ENCODE results near the gene CIROP. TPM values are rescaled to one million over a fixed set of nuclear protein-coding genes. Genes with fewer than 3 reads are reported as not detected.

The CIROP gene
- total RNA-seq, 1 experiment from 2014 or later: not detected

- H3K36me3 ChIP-seq: peaks cover 15% of the 10 kb centered on the region; the same call in 1 of the 2 replicates
- peaks cover 3% of the 10 kb centered on the region; the same call in 1 of the 2 replicates for H3K27me3 ChIP-seq
- H3K4me1 ChIP-seq: no peaks in the 10 kb centered on the region; the same call in 1 of the 2 replicates
- no peak for DNase-seq
- H3K27ac ChIP-seq: no peak overlapping the region
- H3K4me3 ChIP-seq: no peak overlapping the region
- H3K9me3 ChIP-seq (replicated peaks): no peaks in the 10 kb centered on the region
Observed at GRCh38 chr14:23099212-23099861, 5.5 kb downstream of the CIROP start.

- H3K9me3 ChIP-seq (replicated peaks): no peaks in the 10 kb centered on the region
- H3K4me1 ChIP-seq: peaks cover 2% of the 10 kb centered on the region
- no peaks in the 10 kb centered on the region for H3K27me3 ChIP-seq
- H3K4me3 ChIP-seq: no peak overlapping the region
- no peak for DNase-seq
- no peak overlapping the region for H3K27ac ChIP-seq
- peaks cover 18% of the 10 kb centered on the region for H3K36me3 ChIP-seq
Observed at GRCh38 chr14:23097786-23098185, 7.0 kb downstream of the CIROP start.

- H3K9me3 ChIP-seq (replicated peaks): no peaks in the 10 kb centered on the region
- peak within 1 kb of the TSS; percentile 94 for H3K4me3 ChIP-seq
- peak within 1 kb of the TSS; percentile 92 for H3K27ac ChIP-seq
- DNase-seq: peak; percentile 99 to 100
- no peaks in the 10 kb centered on the region for H3K27me3 ChIP-seq
- peaks cover 30% of the 10 kb centered on the region for H3K36me3 ChIP-seq
- peaks cover 2% of the 10 kb centered on the region; the same call in 1 of the 2 replicates for H3K4me1 ChIP-seq
Observed at GRCh38 chr14:23095196-23096108, 9.3 kb downstream of the CIROP start, which contains the start of gene C14orf119. Gene C14orf119 (plus strand): TSS chr14:23095505. CDS start chr14:23097659, 2,154 bp downstream.

GRCh38 chr14:23094666-23095195 lies 10.1 kb downstream of the CIROP start, which contains the start of gene ACIN1:
Gene ACIN1 (minus strand): TSS chr14:23095136. CDS start chr14:23095112, 24 bp downstream.
- H3K27ac ChIP-seq: peak within 1 kb of the TSS; percentile 92
- H3K36me3 ChIP-seq: peaks cover 37% of the 10 kb centered on the region
- DNase-seq: peak; percentile 85 to 91
- H3K4me3 ChIP-seq: peak within 1 kb of the TSS; percentile 94
- peaks cover 2% of the 10 kb centered on the region; the same call in 1 of the 2 replicates for H3K4me1 ChIP-seq
- H3K27me3 ChIP-seq: no peaks in the 10 kb centered on the region
- no peaks in the 10 kb centered on the region for H3K9me3 ChIP-seq (replicated peaks)

GRCh38 chr14:23093991-23094665 lies 10.7 kb downstream of the CIROP start:
- peak overlapping the region; percentile 94 for H3K4me3 ChIP-seq
- peak overlapping the region; percentile 92 for H3K27ac ChIP-seq
- no peaks in the 10 kb centered on the region for H3K9me3 ChIP-seq (replicated peaks)
- H3K36me3 ChIP-seq: peaks cover 42% of the 10 kb centered on the region
- no peak for DNase-seq
- H3K4me1 ChIP-seq: peaks cover 2% of the 10 kb centered on the region; the same call in 1 of the 2 replicates
- H3K27me3 ChIP-seq: no peaks in the 10 kb centered on the region

GRCh38 chr14:23093526-23093925 lies 11.3 kb downstream of the CIROP start:
- H3K4me1 ChIP-seq: peaks cover 2% of the 10 kb centered on the region; the same call in 1 of the 2 replicates
- H3K36me3 ChIP-seq: peaks cover 43% of the 10 kb centered on the region
- H3K27ac ChIP-seq: no peak overlapping the region
- no peaks in the 10 kb centered on the region for H3K9me3 ChIP-seq (replicated peaks)
- no peak overlapping the region; the same call in 1 of the 2 replicates for H3K4me3 ChIP-seq
- DNase-seq: no peak
- H3K27me3 ChIP-seq: no peaks in the 10 kb centered on the region

GRCh38 chr14:23093104-23093503 lies 11.7 kb downstream of the CIROP start:
- H3K9me3 ChIP-seq (replicated peaks): no peaks in the 10 kb centered on the region
- no peak for DNase-seq
- no peak overlapping the region for H3K4me3 ChIP-seq
- no peaks in the 10 kb centered on the region for H3K27me3 ChIP-seq
- H3K27ac ChIP-seq: no peak overlapping the region
- H3K36me3 ChIP-seq: peaks cover 43% of the 10 kb centered on the region
- H3K4me1 ChIP-seq: peaks cover 2% of the 10 kb centered on the region; the same call in 1 of the 2 replicates

- no peak for DNase-seq
- peaks cover 52% of the 10 kb centered on the region for H3K36me3 ChIP-seq
- H3K4me3 ChIP-seq: no peak overlapping the region
Observed at GRCh38 chr14:23091294-23092225, 13.2 kb downstream of the CIROP start.

GRCh38 chr14:23090254-23090636 lies 14.5 kb downstream of the CIROP start:
- Histone ChIP-seq H3K27ac (no peak overlapping the region), H3K36me3 (peaks cover 62% of the 10 kb centered on the region)
- DNase-seq: no peak

More at GRCh38 chr14:23091294-23092225, 13.2 kb downstream of the CIROP start:
- no peaks in the 10 kb centered on the region for H3K27me3 ChIP-seq
- H3K9me3 ChIP-seq (replicated peaks): no peaks in the 10 kb centered on the region
- peaks cover 2% of the 10 kb centered on the region; the same call in 1 of the 2 replicates for H3K4me1 ChIP-seq
- H3K27ac ChIP-seq: no peak overlapping the region

GRCh38 chr14:23089498-23090253 lies 15.1 kb downstream of the CIROP start:
- DNase-seq: no peak
- H3K36me3 ChIP-seq: peaks cover 64% of the 10 kb centered on the region
- peaks cover 2% of the 10 kb centered on the region; the same call in 1 of the 2 replicates for H3K4me1 ChIP-seq
- no peak overlapping the region for H3K27ac ChIP-seq
- no peaks in the 10 kb centered on the region for H3K27me3 ChIP-seq
- H3K9me3 ChIP-seq (replicated peaks): no peaks in the 10 kb centered on the region
- H3K4me3 ChIP-seq: no peak overlapping the region

More at GRCh38 chr14:23090254-23090636, 14.5 kb downstream of the CIROP start:
- Histone ChIP-seq H3K27me3 (no peaks in the 10 kb centered on the region), H3K9me3 (replicated peaks) (no peaks in the 10 kb centered on the region), H3K4me1 (peaks cover 2% of the 10 kb centered on the region; the same call in 1 of the 2 replicates), H3K4me3 (no peak overlapping the region)

GRCh38 chr14:23086565-23086964 lies 18.2 kb downstream of the CIROP start:
- H3K36me3 ChIP-seq: peaks cover 70% of the 10 kb centered on the region
- H3K4me1 ChIP-seq: no peaks in the 10 kb centered on the region
- no peaks in the 10 kb centered on the region for H3K9me3 ChIP-seq (replicated peaks)
- no peak overlapping the region for H3K27ac ChIP-seq
- H3K27me3 ChIP-seq: no peaks in the 10 kb centered on the region
- no peak for DNase-seq
- no peak overlapping the region for H3K4me3 ChIP-seq

GRCh38 chr14:23085458-23085857 lies 19.3 kb downstream of the CIROP start:
- no peaks in the 10 kb centered on the region for H3K4me1 ChIP-seq
- H3K27ac ChIP-seq: no peak overlapping the region
- H3K27me3 ChIP-seq: no peaks in the 10 kb centered on the region
- peaks cover 78% of the 10 kb centered on the region for H3K36me3 ChIP-seq
- no peak for DNase-seq
- no peaks in the 10 kb centered on the region for H3K9me3 ChIP-seq (replicated peaks)
- no peak overlapping the region for H3K4me3 ChIP-seq

- no peak for DNase-seq
- no peaks in the 10 kb centered on the region for H3K4me1 ChIP-seq
- peaks cover 81% of the 10 kb centered on the region for H3K36me3 ChIP-seq
- no peaks in the 10 kb centered on the region for H3K9me3 ChIP-seq (replicated peaks)
- no peaks in the 10 kb centered on the region for H3K27me3 ChIP-seq
- H3K4me3 ChIP-seq: no peak overlapping the region
- no peak overlapping the region for H3K27ac ChIP-seq
Observed at GRCh38 chr14:23080474-23080873, 24.3 kb downstream of the CIROP start.

Measured in SJCRH30 (cell line).